GM12878 (cell line): ENCODE measurements around the gene COQ6. TPM values are rescaled to one million over a fixed set of nuclear protein-coding genes. Genes with fewer than 3 reads are reported as not detected.
"Not testable (repeated sequence)": the region's sequence is repeated elsewhere in the genome, so short reads cannot be mapped to it uniquely, and the experiment has no call there.

ENCODE experiments used
- ATAC-seq: fragments of 200-7000 bp; cut with Tn5 transposase; 3 replicates; pipeline ENCODE4 v1.9.1; 2020; ENCODE audit warnings: mild to moderate bottlenecking, moderate library complexity
- BruUV-seq: library from RNA; stranded (reverse); fragments of 400-500 nt; replicated peaks from 2 replicates; lab custom pipeline; 2021; lab: Mats Ljungman, UMichigan
- CTCF ChIA-PET: fragments of 300-600 bp; sonication (Branson Sonifier 250); formaldehyde crosslinking; extraction: SDS; loops from one replicate; lab custom pipeline; 2021; ENCODE audit warnings: inconsistent platforms; lab: Yijun Ruan, JAX
- POLR2A ChIA-PET: fragments of 350-600 bp; formaldehyde crosslinking; extraction: SDS; loops from one replicate; lab custom pipeline; 2021; ENCODE audit warnings: inconsistent platforms; lab: Charles Lee
- RAD21 ChIA-PET: fragments of 300-600 bp; sonication (Branson Sonifier 250); formaldehyde crosslinking; loops from one replicate; lab custom pipeline; 2023; ENCODE audit warnings: antibody characterized with exemption; ENCODE audit not compliant: unreplicated experiment; lab: Charles Lee
- SMC1A ChIA-PET: fragments of 300-600 bp; sonication (Branson Sonifier 250); formaldehyde crosslinking; loops from one replicate; lab custom pipeline; 2023; ENCODE audit not compliant: unreplicated experiment, uncharacterized antibody; lab: Charles Lee
- DNase-seq: peaks from one replicate; pipeline ENCODE4 v3.0.0-alpha.2; 2011; ENCODE audit warnings: low read depth, low spot score
- FAIRE-seq: peaks from 3 replicates; lab custom pipeline; 2011; peaks lifted over from hg19 to GRCh38; lab: Jason Lieb, UNC
- H2AFZ ChIP-seq: 2 replicates; pipeline ENCODE4 v1.6.0; 2011; ENCODE audit warnings: low read depth, low read length, control low read depth; ENCODE audit not compliant: control insufficient read depth
- H3K27ac ChIP-seq: 2 replicates; pipeline ENCODE4 v1.5.1; 2011; ENCODE audit warnings: control low read depth; ENCODE audit not compliant: control insufficient read depth, insufficient read depth
- H3K27me3 ChIP-seq, 2 experiments: replicated peaks in 1 of 2; 2 replicates each; pipeline versions ENCODE4 v1.6.0 to v1.6.1; 2011; ENCODE audit warnings: low read length in 1 of 2; ENCODE audit not compliant: control insufficient read depth in 2 of 2, insufficient read depth in 2 of 2
- H3K36me3 ChIP-seq, 2 experiments: 2 replicates each; pipeline ENCODE4 v1.5.1; 2011; ENCODE audit warnings: low read length in 1 of 2; ENCODE audit not compliant: control insufficient read depth in 2 of 2, insufficient read depth in 2 of 2
- H3K4me1 ChIP-seq: 2 replicates; pipeline ENCODE4 v1.6.1; 2011; ENCODE audit warnings: mild to moderate bottlenecking, low read length, moderate library complexity, mixed read lengths; ENCODE audit not compliant: control insufficient read depth, insufficient read depth
- H3K4me2 ChIP-seq: 2 replicates; pipeline ENCODE4 v1.6.0; 2011; ENCODE audit warnings: control low read depth; ENCODE audit not compliant: control insufficient read depth, insufficient read depth
- H3K4me3 ChIP-seq: fragments of 200-600 bp; sonication (generic); 2 replicates; pipeline ENCODE4 v1.5.1; 2016
- H3K79me2 ChIP-seq: 2 replicates; pipeline ENCODE4 v1.6.0; 2011; ENCODE audit warnings: low read length; ENCODE audit not compliant: control insufficient read depth, insufficient read depth
- H3K9ac ChIP-seq: 2 replicates; pipeline ENCODE4 v1.8.0; 2011; ENCODE audit warnings: low read length, control low read depth, mixed read lengths; ENCODE audit not compliant: control insufficient read depth, insufficient read depth
- H3K9me3 ChIP-seq: replicated peaks from 3 replicates; pipeline ENCODE4 v1.5.1; 2011; ENCODE audit warnings: mild to moderate bottlenecking, low read length; ENCODE audit not compliant: control insufficient read depth, insufficient read depth
- H4K20me1 ChIP-seq: 2 replicates; pipeline ENCODE4 v1.6.0; 2011; ENCODE audit not compliant: control insufficient read depth, insufficient read depth
- CBFB ChIP-seq: IDR thresholded peaks from 2 replicates; pipeline ENCODE4 v1.6.1; 2016; ENCODE audit warnings: antibody characterized with exemption, low read depth
- FOXK2 ChIP-seq: fragments of 450-650 bp; IDR thresholded peaks from 2 replicates; pipeline ENCODE4 v1.6.1; 2017; ENCODE audit warnings: mild to moderate bottlenecking, moderate library complexity
- HSF1 ChIP-seq: fragments of 150-350 bp; IDR thresholded peaks from 2 replicates; pipeline ENCODE4 v1.6.1; 2014; ENCODE audit warnings: mild to moderate bottlenecking, low read depth, low read length
- KAT2A ChIP-seq: conservative IDR thresholded peaks from 2 replicates; pipeline ENCODE4 v1.6.1; 2011; ENCODE audit warnings: low read depth, low read length; ENCODE audit not compliant: control insufficient read depth
- KLF5 ChIP-seq: fragments of 450-650 bp; IDR thresholded peaks from 2 replicates; pipeline ENCODE4 v1.6.1; 2014; ENCODE audit warnings: mild to moderate bottlenecking; ENCODE audit not compliant: partially characterized antibody
- MAX ChIP-seq: IDR thresholded peaks from 2 replicates; pipeline ENCODE4 v1.6.1; 2012; ENCODE audit warnings: low read depth, low read length, improper control_type of control experiment
- MTA3 ChIP-seq: IDR thresholded peaks from 2 replicates; pipeline ENCODE4 v1.6.1; 2012; ENCODE audit warnings: low read length, inconsistent platforms, borderline replicate concordance
- PAX5 ChIP-seq: IDR thresholded peaks from 2 replicates; pipeline ENCODE4 v1.6.1; 2011; ENCODE audit warnings: low read depth, low read length, borderline replicate concordance
- RB1 ChIP-seq: fragments of 450-650 bp; formaldehyde crosslinking; IDR thresholded peaks from 2 replicates; pipeline ENCODE4 v1.6.1; 2017; ENCODE audit warnings: mild to moderate bottlenecking, borderline replicate concordance
- WGBS: methylation state at CpG from one replicate; pipeline ENCODE4 v1.1.6; 2016; ENCODE audit warnings: low lambda C conversion rate; ENCODE audit not compliant: insufficient replicate concordance, insufficient coverage; ENCODE audit errors: missing lambda C conversion rate; 5-methylcytosine and 5-hydroxymethylcytosine counted together
- in situ Hi-C: fragments of 300-500 bp; cut with MboI; formaldehyde crosslinking; loops from 9 replicates; pipeline ENCODE4 v1.14.3; 2018; ENCODE audit warnings: mixed read lengths
- intact Hi-C: fragments of 100-400 bp; cut with micrococcal nuclease; formaldehyde crosslinking; loops from one replicate; pipeline ENCODE4 v1.14.2; 2022; ENCODE audit not compliant: unreplicated experiment
- polyA plus RNA-seq, 11 experiments: library from polyadenylated mRNA; depleted of rRNA in 4 of 11; unstranded in 6 of 11; stranded (reverse) in 5 of 11; fragments of >200 nt; fragmentation: Nextera tagmentation in 4 of 11; fragmentation: Illumina TruSeq in 1 of 11; extraction: Ambion mirVana in 4 of 11; extraction: Trizol in 1 of 11; gene quantifications; 1 replicate in 1 of 11; 2 replicates in 10 of 11; pipeline versions ENCODE4 v1.2.1 to v1.2.3, GENCODE V29; 2011 to 2016; ENCODE audit warnings: inconsistent platforms in 2 of 11, missing spikeins in 2 of 11, low read depth in 1 of 11
- total RNA-seq, 4 experiments: library from RNA; depleted of rRNA in 3 of 4; stranded (reverse); fragments of >200 nt in 3 of 4; fragmentation: Illumina TruSeq in 1 of 4; extraction: Trizol in 1 of 4; gene quantifications; 2 replicates each; pipeline versions ENCODE4 v1.2.1 to v1.2.3, GENCODE V29; 2013 to 2021

COQ6 gene
- total and polyA plus RNA-seq, 10 of the 15 experiments (the other 5 are each of a cell fraction or from before 2014, with no cell fraction given), result 5.4 to 45.5 (median 19.1) TPM

GRCh38 chr14:73988065-73988464 is 38.0 kb downstream of the COQ6 start:
- peaks cover 0 to 7% of the 10 kb centered on the region in 2 experiments; a peak in 2 of 4 replicates for H3K36me3 ChIP-seq

GRCh38 chr14:73988656-73989055 is 38.6 kb downstream of the COQ6 start:
- H3K4me1 ChIP-seq, H3K4me3 ChIP-seq, H4K20me1 ChIP-seq, intact Hi-C loops, H3K4me2 ChIP-seq, in situ Hi-C loops, DNase-seq, H3K27ac ChIP-seq, BruUV-seq, H3K36me3 ChIP-seq, H3K9me3 ChIP-seq, FAIRE-seq, RAD21 ChIA-PET, CTCF ChIA-PET, H2AFZ ChIP-seq, H3K9ac ChIP-seq, H3K79me2 ChIP-seq, ATAC-seq, H3K27me3 ChIP-seq: not testable (repeated sequence)
- ChIA-PET SMC1A (interaction anchor here (1.0 to 1.4 kb wide), 2 partner anchors 13 to 945 kb away, joined by 4 to 5 read pairs; no protein-coding TSS in a partner anchor), POLR2A (interaction anchor here (0.6 kb wide), 1 partner anchor 191 kb away, joined by 5 read pairs; no protein-coding TSS in a partner anchor)
- WGBS, result 95% methylated on average over 6 of the region's 7 CpGs

More at GRCh38 chr14:73988065-73988464, 38.0 kb downstream of the COQ6 start:
- 100% methylated on average over 3 of the region's 3 CpGs for WGBS
- CTCF ChIA-PET, result no interaction called here
- in situ Hi-C loops, result no loop called here
- no peak for DNase-seq
- Histone ChIP-seq H4K20me1 (no peaks in the 10 kb centered on the region), H3K9ac (no peak overlapping the region), H2AFZ (no peak overlapping the region), H3K79me2 (no peaks in the 10 kb centered on the region), H3K4me1 (no peaks in the 10 kb centered on the region), H3K4me3 (no peak overlapping the region), H3K27me3 (no peaks in the 10 kb centered on the region), H3K27ac (no peak overlapping the region), H3K9me3 (no peaks in the 10 kb centered on the region), H3K4me2 (no peak overlapping the region)
- POLR2A ChIA-PET, result interaction anchor here (0.6 kb wide), 1 partner anchor 191 kb away, joined by 5 read pairs; no protein-coding TSS in a partner anchor
- TF ChIP-seq RB1 (no peak), KAT2A (no peak), MTA3 (no peak), KLF5 (no peak), CBFB (no peak), PAX5 (no peak), FOXK2 (no peak), MAX (no peak), HSF1 (no peak)
- ATAC-seq, result no peak
- FAIRE-seq, result no peak
- intact Hi-C loops, result no loop called here
- SMC1A ChIA-PET, result interaction anchor here (1.0 to 1.4 kb wide), 2 partner anchors 14 to 944 kb away, joined by 4 to 5 read pairs; no protein-coding TSS in a partner anchor
- RAD21 ChIA-PET, result no interaction called here
- BruUV-seq, result no TSS peak
